ENCODE data around the gene HOXC6. TPM values are rescaled to one million over a fixed set of nuclear protein-coding genes. Genes with fewer than 3 reads are reported as not detected.

Gene HOXC6
- total and polyA plus RNA-seq, 9 of the 15 experiments (the other 6 are each of a cell fraction or from before 2014, with no cell fraction given), result 0.06 to 4.0 (median 1.4) TPM

DNA sequence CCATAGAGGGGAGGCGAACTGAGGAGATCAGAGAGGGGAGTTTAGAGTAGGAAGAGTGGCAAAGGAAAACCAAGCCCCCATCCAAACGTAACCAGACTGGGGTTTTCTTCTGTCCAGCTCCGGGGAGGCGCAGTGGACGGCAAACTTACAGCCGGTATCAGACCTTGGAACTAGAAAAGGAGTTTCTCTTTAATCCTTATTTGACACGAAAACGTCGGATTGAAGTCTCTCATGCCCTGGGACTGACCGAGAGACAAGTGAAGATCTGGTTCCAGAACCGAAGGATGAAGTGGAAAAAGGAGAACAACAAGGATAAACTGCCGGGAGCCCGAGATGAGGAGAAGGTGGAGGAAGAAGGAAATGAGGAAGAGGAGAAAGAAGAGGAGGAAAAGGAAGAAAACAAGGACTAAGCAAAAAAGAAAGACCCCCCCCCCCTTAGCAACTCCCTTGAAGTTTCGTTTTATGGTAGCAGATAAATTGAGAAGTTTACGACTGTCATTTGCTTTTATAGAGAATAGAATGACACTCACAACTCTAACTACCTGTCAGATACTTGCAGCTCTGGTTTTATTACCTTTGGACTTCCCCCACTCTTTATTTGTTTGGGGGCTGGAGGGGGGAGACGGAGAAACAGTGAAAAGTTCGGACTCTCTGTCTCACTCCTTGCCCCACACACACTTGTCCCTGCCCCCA, 17.1 kb upstream of the HOXC6 start (continued):
- TF ChIP-seq ARID1B (IDR thresholded peaks at IDR 0.05) (no peak), ZKSCAN3 (CRISPR knock-in tag; IDR thresholded peaks at IDR 0.05) (no peak), RCOR1 (IDR thresholded peaks at IDR 0.05; ENCODE audit: borderline replicate concordance in 1 of 2, low read depth in 2 of 2, low read length in 2 of 2) (no peak), ARHGAP35 (IDR thresholded peaks at IDR 0.05; ENCODE audit: partially characterized antibody) (no peak), ELF1 (tag; IDR thresholded peaks at IDR 0.05) (peak; percentile 45), JUND (IDR thresholded peaks at IDR 0.05; ENCODE audit: borderline replicate concordance, low read depth, low read length) (no peak), JUND (tag; IDR thresholded peaks at IDR 0.05; ENCODE audit: borderline replicate concordance, low read depth, low read length) (no peak), SIN3A (IDR thresholded peaks at IDR 0.05; ENCODE audit: borderline replicate concordance in 2 of 2, control insufficient read depth in 1 of 2, low read depth in 2 of 2, low read length in 2 of 2) (no peak), HLTF (IDR thresholded peaks at IDR 0.05) (no peak), SAP30 (IDR thresholded peaks at IDR 0.05; ENCODE audit: borderline replicate concordance, insufficient read depth, low read depth, low read length, poor library complexity, severe bottlenecking) (no peak), GTF2F1 (IDR thresholded peaks at IDR 0.05; ENCODE audit: low read depth, low read length) (no peak), HMG20A (CRISPR knock-in tag; conservative IDR thresholded peaks at IDR 0.05) (no peak), ZNF134 (CRISPR knock-in tag; conservative IDR thresholded peaks at IDR 0.05) (no peak)
- TF ChIP-seq, protein P1, sequence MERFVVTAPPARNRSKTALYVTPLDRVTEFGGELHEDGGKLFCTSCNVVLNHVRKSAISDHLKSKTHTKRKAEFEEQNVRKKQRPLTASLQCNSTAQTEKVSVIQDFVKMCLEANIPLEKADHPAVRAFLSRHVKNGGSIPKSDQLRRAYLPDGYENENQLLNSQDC (CRISPR knock-in tag; IDR thresholded peaks at IDR 0.05), result no peak
- TF ChIP-seq, protein P2, sequence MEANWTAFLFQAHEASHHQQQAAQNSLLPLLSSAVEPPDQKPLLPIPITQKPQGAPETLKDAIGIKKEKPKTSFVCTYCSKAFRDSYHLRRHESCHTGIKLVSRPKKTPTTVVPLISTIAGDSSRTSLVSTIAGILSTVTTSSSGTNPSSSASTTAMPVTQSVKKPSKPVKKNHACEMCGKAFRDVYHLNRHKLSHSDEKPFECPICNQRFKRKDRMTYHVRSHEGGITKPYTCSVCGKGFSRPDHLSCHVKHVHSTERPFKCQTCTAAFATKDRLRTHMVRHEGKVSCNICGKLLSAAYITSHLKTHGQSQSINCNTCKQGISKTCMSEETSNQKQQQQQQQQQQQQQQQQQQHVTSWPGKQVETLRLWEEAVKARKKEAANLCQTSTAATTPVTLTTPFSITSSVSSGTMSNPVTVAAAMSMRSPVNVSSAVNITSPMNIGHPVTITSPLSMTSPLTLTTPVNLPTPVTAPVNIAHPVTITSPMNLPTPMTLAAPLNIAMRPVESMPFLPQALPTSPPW (CRISPR knock-in tag; IDR thresholded peaks at IDR 0.05), result peak; percentile 34; the same call in 1 of the 2 replicates
- TF ChIP-seq, protein P3, sequence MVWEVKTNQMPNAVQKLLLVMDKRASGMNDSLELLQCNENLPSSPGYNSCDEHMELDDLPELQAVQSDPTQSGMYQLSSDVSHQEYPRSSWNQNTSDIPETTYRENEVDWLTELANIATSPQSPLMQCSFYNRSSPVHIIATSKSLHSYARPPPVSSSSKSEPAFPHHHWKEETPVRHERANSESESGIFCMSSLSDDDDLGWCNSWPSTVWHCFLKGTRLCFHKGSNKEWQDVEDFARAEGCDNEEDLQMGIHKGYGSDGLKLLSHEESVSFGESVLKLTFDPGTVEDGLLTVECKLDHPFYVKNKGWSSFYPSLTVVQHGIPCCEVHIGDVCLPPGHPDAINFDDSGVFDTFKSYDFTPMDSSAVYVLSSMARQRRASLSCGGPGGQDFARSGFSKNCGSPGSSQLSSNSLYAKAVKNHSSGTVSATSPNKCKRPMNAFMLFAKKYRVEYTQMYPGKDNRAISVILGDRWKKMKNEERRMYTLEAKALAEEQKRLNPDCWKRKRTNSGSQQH (CRISPR knock-in tag; IDR thresholded peaks at IDR 0.05), result no peak
- TF ChIP-seq, protein P4, sequence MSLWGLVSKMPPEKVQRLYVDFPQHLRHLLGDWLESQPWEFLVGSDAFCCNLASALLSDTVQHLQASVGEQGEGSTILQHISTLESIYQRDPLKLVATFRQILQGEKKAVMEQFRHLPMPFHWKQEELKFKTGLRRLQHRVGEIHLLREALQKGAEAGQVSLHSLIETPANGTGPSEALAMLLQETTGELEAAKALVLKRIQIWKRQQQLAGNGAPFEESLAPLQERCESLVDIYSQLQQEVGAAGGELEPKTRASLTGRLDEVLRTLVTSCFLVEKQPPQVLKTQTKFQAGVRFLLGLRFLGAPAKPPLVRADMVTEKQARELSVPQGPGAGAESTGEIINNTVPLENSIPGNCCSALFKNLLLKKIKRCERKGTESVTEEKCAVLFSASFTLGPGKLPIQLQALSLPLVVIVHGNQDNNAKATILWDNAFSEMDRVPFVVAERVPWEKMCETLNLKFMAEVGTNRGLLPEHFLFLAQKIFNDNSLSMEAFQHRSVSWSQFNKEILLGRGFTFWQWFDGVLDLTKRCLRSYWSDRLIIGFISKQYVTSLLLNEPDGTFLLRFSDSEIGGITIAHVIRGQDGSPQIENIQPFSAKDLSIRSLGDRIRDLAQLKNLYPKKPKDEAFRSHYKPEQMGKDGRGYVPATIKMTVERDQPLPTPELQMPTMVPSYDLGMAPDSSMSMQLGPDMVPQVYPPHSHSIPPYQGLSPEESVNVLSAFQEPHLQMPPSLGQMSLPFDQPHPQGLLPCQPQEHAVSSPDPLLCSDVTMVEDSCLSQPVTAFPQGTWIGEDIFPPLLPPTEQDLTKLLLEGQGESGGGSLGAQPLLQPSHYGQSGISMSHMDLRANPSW (CRISPR knock-in tag; IDR thresholded peaks at IDR 0.05), result no peak
